T-helper 1 cell (primary cell): ENCODE data around the gene TNN.
"Not testable (repeated sequence)": the region's sequence is repeated elsewhere in the genome, so short reads cannot be mapped to it uniquely, and the experiment has no call there.

ENCODE experiments used
- DNase-seq, 5 donors: peaks; one replicate each; pipeline ENCODE4 v3.0.0-alpha.2; 2012 to 2020
- total RNA-seq, 4 donors: gene quantifications; one replicate each; lab custom pipeline; 2026; lab: John Stamatoyannopoulos, UW

TNN gene
- 0 to 0.12 (median 0) reads per million in 4 donors for total RNA-seq

GRCh38 chr1:175067362-175068106 is at the start of gene TNN:
Gene TNN (plus strand): TSS chr1:175067833. CDS start chr1:175077419, 9,586 bp downstream.
- DNase-seq: no peak

- DNase-seq: no peak
Measured at GRCh38 chr1:175019524-175019923, 48.1 kb upstream of the TNN start.

- DNase-seq: peak; percentile 95 to 98 (median 97)
Measured at GRCh38 chr1:175023043-175023921, 44.4 kb upstream of the TNN start, which contains the start of gene MRPS14. Gene MRPS14 (minus strand): TSS chr1:175023425. CDS start chr1:175023408, 17 bp downstream.

- DNase-seq: not testable (repeated sequence)
Measured at GRCh38 chr1:175023922-175024242, 43.8 kb upstream of the TNN start.

GRCh38 chr1:175024773-175025172 is 42.9 kb upstream of the TNN start:
- no peak for DNase-seq

GRCh38 chr1:175033953-175034352 is 33.7 kb upstream of the TNN start:
- DNase-seq: no peak

- no peak for DNase-seq
Measured at GRCh38 chr1:175034775-175035174, 32.9 kb upstream of the TNN start.

- DNase-seq: no peak
Measured at GRCh38 chr1:175035865-175036264, 31.8 kb upstream of the TNN start.

- no peak for DNase-seq
Measured at GRCh38 chr1:175036476-175036875, 31.2 kb upstream of the TNN start.

- no peak for DNase-seq
Measured at GRCh38 chr1:175037416-175037815, 30.2 kb upstream of the TNN start.

- no peak for DNase-seq
Measured at GRCh38 chr1:175040324-175040879, 27.2 kb upstream of the TNN start.

GRCh38 chr1:175042650-175043049 is 25.0 kb upstream of the TNN start:
- DNase-seq: no peak

GRCh38 chr1:175043824-175044223 is 23.8 kb upstream of the TNN start:
- DNase-seq: no peak

- DNase-seq: not testable (repeated sequence)
Measured at GRCh38 chr1:175044591-175044990, 23.0 kb upstream of the TNN start.

GRCh38 chr1:175045097-175045496 is 22.5 kb upstream of the TNN start:
- no peak for DNase-seq

GRCh38 chr1:175045519-175045918 is 22.1 kb upstream of the TNN start:
- DNase-seq: no peak

- DNase-seq: no peak
Measured at GRCh38 chr1:175050992-175051391, 16.6 kb upstream of the TNN start.

- no peak for DNase-seq
Measured at GRCh38 chr1:175054736-175055135, 12.9 kb upstream of the TNN start.

GRCh38 chr1:175062339-175062738 is 5.3 kb upstream of the TNN start:
- no peak for DNase-seq

GRCh38 chr1:175062858-175063257 is 4.8 kb upstream of the TNN start:
- no peak for DNase-seq

GRCh38 chr1:175070818-175071217 is 3.2 kb downstream of the TNN start:
- no peak for DNase-seq

- no peak for DNase-seq
Measured at GRCh38 chr1:175071276-175071943, 3.8 kb downstream of the TNN start.
